Right ventricle myocardium inferior (tissue), 1 donor: ENCODE data around the gene SIM1. TPM values are rescaled to one million over a fixed set of nuclear protein-coding genes. Genes with fewer than 3 reads are reported as not detected.

ENCODE experiments used
- ATAC-seq: fragments of 200-7000 bp; cut with Tn5 transposase; one replicate; pipeline ENCODE4 v1.9.1; 2020; ENCODE audit warnings: mild to moderate bottlenecking, moderate library complexity
- DNase-seq: peaks from one replicate; pipeline ENCODE4 v3.0.0; 2021; ENCODE audit errors: missing footprints
- intact Hi-C: fragments of 100-400 bp; cut with DNase I; formaldehyde crosslinking; loops from one replicate; pipeline ENCODE4 v1.11.0; 2022
- total RNA-seq: library from RNA; stranded (reverse); fragmentation: NEBNext Ultra II Directional; extraction: Animal tissue kit (Norgen Biotek cat#: 25700); gene quantifications from one replicate; pipeline ENCODE4 v1.2.1, GENCODE V29; 2021
- donor health status: DM: no; HTN: yes; CAD: no; lungs with severe emphysema.

SIM1 gene
- total RNA-seq, 1 donor from 2014 or later, result not detected

DNA sequence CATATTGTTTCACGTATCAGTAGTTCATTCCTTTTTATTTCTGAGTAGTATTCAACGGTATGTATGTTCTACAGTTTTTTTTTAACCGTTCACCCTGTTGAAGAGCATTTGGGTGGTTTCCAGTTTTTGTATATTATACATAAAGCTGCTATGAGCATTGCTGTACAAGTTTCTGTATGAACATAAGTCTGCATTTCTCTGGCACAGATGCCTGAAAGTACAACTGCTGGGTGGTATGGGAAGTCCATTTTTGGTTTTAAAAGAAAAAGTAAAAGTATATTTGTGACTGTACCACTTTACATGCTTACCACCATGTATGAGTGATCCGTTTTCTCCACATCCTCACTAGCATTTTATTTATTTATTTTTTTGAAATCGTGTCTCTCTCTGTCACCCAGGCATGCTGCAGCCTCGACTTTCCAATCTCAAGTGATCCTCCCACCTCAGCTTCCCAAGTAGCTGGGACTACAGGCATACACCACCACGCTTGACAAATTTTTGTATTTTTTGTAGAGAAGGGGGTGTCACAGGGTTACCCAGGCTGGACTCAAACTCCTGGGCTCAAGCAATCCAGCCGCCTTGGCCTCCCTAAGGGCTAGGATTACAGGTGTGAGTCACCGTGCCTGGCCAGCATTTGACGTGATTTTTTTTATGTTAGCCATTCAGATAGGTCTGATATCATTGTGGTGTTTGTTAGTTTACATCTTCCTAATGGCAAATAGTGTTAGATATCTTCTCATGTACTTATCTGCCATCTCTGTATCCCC is 11.0 kb upstream of the SIM1 start:
- no peak for DNase-seq
- ATAC-seq, result no peak
- intact Hi-C loops, result no loop called here

GRCh38 chr6:100473182-100473581 is 8.5 kb upstream of the SIM1 start:
- ATAC-seq (no peak), DNase-seq (no peak)
- intact Hi-C loops, result no loop called here

- intact Hi-C loops, result no loop called here
- no peak for DNase-seq
- no peak for ATAC-seq
Observed at GRCh38 chr6:100472674-100473073, 8.0 kb upstream of the SIM1 start.

- no peak for DNase-seq
- ATAC-seq, result no peak
- intact Hi-C loops, result no loop called here
Observed at GRCh38 chr6:100470422-100471120, 5.8 kb upstream of the SIM1 start.

DNA sequence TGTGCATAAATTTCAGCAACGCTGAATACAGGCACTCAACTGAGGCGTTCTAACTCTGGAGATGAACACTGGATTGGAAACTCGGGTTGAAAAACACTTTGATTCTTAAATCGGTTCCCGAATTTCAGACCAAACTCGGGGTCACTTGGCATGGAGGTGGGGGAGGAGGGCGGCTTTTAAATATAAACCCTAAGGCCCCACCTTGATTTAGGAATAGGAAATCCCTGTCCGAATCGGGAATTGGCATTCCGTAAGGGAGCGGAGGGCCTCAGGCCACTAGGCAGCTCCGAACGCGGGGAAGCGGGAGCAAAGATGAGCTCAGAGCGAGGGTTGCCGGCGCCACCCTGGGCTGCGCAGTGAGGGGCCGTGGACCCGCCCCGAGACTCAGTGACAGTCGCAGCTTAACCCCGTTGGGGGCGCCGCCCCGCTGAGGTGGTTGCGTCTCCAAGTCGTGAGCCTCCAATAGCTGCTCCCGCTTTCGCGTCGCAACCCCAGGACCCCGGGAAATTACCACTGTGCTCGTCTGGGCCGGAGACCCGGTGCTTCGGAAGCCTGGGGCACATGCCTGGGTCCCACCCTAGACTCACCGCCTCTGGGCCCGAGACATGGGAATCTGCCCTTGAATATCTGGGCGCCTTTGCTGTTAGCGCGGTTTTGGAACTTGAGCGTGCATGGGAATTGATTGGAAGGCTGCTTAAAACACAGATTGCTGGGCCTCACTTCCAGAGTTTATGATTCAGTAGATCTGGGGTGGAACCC is 4.6 kb upstream of the SIM1 start:
- DNase-seq, result no peak
- no peak for ATAC-seq
- intact Hi-C loops, result no loop called here

- ATAC-seq, result no peak
- DNase-seq, result no peak
- intact Hi-C loops, result no loop called here
Observed at GRCh38 chr6:100468016-100468622, 3.4 kb upstream of the SIM1 start.

- DNase-seq (no peak), ATAC-seq (no peak)
- intact Hi-C loops, result no loop called here
Observed at GRCh38 chr6:100467129-100468015, 2.7 kb upstream of the SIM1 start.

DNA sequence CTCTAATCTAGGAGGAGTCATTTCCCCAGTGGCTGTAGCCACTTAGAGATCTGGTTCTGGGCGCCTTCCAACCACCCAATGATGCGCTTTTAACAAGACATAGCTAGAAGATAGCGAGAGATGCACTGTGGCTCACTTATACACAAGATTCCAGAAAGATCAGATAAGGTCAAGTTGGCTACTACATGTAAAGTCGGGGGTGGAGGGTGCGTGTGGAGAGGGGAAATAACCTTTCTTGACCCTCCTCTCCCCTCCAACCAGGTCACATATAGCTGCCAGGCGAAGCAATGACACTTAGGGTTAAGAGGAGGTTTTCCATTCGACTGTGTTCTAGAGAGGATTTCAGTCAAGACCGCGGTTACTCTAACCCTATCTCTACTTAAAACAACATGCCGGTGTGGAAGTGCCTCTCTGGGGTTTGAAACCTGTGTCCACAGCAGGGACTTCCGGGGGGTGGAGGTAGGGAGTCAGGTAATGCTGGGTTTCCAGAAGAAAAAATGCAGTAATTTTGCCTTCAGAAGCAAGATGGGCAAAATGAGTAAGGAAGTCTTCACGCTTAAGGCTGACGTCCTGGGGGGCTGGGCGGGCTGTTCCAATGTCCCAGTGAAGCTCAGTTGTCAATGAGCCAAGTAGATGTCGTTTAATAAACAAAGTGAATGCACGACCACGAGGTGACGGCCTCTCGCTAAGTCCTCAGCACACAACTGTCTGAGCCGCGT is 1.8 kb upstream of the SIM1 start:
- DNase-seq, result no peak
- no peak for ATAC-seq
- intact Hi-C loops, result no loop called here

GRCh38 chr6:100465701-100466409 is 1.1 kb upstream of the SIM1 start:
- ATAC-seq (no peak), DNase-seq (no peak)
- intact Hi-C loops, result no loop called here

- intact Hi-C loops, result no loop called here
- ATAC-seq, result no peak
Observed at GRCh38 chr6:100464162-100464851, 414 bp downstream of the SIM1 start.

DNA sequence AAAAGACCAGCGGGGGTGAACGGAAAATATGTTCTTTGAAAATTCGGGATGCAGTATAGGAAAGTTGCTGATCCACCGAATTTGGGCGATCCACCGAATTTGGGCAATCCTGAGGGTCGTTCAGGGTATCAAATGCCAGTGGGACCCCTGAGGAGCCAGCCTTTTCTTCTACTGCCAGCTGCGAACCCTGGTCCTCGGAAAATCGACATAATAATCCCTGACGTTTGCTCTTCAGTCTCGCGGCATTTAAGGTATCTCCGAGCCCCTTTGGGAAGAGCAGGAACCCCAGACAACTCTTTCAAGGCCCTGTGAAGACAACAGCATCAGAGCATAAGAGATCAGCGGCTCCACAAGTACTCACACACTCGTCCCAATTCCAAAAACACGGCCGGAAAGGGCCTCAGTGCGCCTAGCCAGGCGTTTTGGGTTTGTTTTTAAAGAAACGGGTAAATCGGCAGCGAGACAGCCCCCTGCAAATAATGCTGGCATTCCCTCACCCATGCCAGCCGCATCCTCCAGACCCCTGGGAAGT is 1.0 kb downstream of the SIM1 start:
- no peak for ATAC-seq
- intact Hi-C loops, result no loop called here
- no peak for DNase-seq

More at GRCh38 chr6:100464162-100464851, 414 bp downstream of the SIM1 start:
- no peak for DNase-seq

GRCh38 chr6:100462706-100463629 is 1.8 kb downstream of the SIM1 start:
- ATAC-seq, result no peak
- DNase-seq, result no peak

GRCh38 chr6:100461917-100462705 is 2.6 kb downstream of the SIM1 start:
- no peak for ATAC-seq
- intact Hi-C loops, result no loop called here
- no peak for DNase-seq

More at GRCh38 chr6:100462706-100463629, 1.8 kb downstream of the SIM1 start:
- intact Hi-C loops, result no loop called here

DNA sequence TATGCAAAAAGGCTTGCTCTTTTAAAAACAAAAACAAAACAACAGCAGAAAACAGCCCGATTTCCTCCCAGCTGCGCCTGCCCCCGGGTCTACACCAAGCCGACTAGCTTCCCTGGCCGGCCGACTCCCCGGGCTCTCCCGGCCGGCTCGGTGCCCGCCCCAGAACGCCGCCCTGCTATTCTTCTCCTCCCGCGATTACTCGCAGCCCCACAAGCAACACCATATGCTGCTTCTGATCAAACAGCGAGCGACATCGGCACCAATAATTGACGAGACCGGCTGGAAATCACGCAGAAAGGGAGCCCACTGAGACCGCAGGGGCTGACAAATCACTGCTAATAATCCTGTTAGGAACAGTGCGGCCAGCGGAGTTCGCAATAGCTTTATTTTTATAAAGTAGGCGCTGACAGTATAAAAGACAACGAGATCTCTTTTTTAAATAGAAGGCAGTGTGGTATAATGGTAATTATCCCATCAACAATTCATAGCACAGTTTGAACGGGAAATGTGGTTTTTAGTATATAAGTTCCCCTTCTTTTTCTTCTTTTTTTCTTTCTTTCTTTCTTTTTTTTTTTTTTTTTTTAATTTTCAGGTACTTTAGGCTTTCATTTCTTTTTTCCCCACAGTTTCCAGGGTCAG is 3.3 kb downstream of the SIM1 start:
- no peak for DNase-seq
- no peak for ATAC-seq
- intact Hi-C loops, result no loop called here
